ENCODE measurements around the gene VPS8.

DNA sequence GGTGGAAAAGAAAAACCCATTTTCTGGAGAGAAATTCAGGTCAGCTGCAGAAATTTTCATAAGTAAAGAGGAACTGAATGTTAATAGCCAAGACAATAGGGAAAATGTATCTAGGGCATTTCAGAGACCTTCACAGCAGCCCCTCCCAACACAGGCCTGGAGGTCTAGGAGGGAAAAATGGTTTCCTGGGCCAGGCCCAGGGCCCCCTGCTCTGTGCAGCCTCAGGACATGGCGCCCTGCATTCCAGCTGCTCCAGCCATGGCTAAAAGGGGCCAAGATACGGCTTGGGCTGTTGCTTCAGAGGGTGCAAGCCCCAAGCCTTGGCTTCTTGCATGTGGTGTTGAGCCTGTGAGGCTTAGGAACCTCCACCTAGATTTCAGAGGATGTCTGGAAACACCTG lies 248.7 kb downstream of the VPS8 start:
- TF ChIP-seq, protein P1, sequence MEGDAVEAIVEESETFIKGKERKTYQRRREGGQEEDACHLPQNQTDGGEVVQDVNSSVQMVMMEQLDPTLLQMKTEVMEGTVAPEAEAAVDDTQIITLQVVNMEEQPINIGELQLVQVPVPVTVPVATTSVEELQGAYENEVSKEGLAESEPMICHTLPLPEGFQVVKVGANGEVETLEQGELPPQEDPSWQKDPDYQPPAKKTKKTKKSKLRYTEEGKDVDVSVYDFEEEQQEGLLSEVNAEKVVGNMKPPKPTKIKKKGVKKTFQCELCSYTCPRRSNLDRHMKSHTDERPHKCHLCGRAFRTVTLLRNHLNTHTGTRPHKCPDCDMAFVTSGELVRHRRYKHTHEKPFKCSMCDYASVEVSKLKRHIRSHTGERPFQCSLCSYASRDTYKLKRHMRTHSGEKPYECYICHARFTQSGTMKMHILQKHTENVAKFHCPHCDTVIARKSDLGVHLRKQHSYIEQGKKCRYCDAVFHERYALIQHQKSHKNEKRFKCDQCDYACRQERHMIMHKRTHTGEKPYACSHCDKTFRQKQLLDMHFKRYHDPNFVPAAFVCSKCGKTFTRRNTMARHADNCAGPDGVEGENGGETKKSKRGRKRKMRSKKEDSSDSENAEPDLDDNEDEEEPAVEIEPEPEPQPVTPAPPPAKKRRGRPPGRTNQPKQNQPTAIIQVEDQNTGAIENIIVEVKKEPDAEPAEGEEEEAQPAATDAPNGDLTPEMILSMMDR (IDR thresholded peaks at IDR 0.05; ENCODE audit: low read depth, low read length, missing input control) = no peak
- TF ChIP-seq MAX (IDR thresholded peaks at IDR 0.05) = no peak
- no peak for TF ChIP-seq HNF4G (IDR thresholded peaks at IDR 0.05)
- TF ChIP-seq RAD21 (IDR thresholded peaks at IDR 0.05) = no peak
- no peak for TF ChIP-seq TAF1 (conservative IDR thresholded peaks at IDR 0.05)
- TF ChIP-seq, protein P2, sequence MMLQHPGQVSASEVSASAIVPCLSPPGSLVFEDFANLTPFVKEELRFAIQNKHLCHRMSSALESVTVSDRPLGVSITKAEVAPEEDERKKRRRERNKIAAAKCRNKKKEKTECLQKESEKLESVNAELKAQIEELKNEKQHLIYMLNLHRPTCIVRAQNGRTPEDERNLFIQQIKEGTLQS (IDR thresholded peaks at IDR 0.05) = no peak
- TF ChIP-seq HNF4A (conservative IDR thresholded peaks at IDR 0.05) = no peak
- TF ChIP-seq SP1 (IDR thresholded peaks at IDR 0.05) = no peak
- TF ChIP-seq REST (IDR thresholded peaks at IDR 0.05) = no peak
- TF ChIP-seq NR2F2 (IDR thresholded peaks at IDR 0.05) = no peak
- TF ChIP-seq RXRA (IDR thresholded peaks at IDR 0.05) = no peak
- no peak for TF ChIP-seq EGR1 (IDR thresholded peaks at IDR 0.05; ENCODE audit: low read depth in 2 of 2)

All from liver (tissue), 3 donors.